ENCODE results near the gene PGAP6. TPM values are rescaled to one million over a fixed set of nuclear protein-coding genes. Genes with fewer than 3 reads are reported as not detected.

Gene PGAP6
- total and polyA plus RNA-seq, 12 donors = 18.2 to 66.7 (median 42.3) TPM

DNA sequence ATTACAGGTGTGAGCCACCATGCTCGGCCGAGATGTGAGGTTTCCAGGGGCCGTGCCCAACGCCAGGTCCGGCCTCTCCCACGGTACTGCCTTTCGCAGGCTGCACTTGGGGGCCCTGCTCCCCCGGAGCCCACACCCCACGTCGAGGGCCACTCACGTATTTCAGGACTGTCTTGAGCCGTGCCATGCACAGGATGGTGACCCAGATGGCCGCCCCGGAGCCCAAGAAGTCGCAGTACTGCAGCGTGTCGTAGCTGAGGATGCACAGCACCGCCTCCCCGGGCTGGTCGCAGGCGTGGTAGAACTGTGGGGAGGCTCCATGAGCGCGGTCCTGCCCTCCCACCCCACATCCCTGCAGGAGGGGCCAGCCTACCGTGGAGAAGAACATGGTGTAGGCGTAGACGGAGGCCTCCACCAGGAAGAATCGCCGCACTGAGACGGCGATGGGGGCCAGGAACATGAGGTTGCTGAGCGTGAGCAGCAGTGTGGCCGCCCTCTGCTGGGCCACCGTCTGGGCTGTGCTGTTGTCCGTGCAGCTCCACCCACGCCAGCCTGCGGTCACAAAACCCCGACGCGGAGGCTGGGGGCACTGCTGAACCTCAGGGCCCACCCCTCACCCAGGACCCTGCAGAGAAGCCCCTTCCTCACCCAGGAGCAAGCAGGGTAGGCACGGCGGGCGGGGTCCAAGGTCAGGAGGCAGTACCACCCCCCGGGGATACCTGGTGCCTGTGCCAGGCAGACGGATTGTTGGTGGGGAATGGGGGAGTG lies 7.7 kb downstream of the PGAP6 start:
- H3K27ac ChIP-seq = no peak overlapping the region
- no peak overlapping the region for H3K4me3 ChIP-seq
- no peak for DNase-seq
- peaks cover 6 to 13% of the 10 kb centered on the region in 2 donors for H3K4me1 ChIP-seq (replicated peaks in 1 of 2)
- H3K36me3 ChIP-seq (replicated peaks in 1 of 2) = peaks cover 0 to 53% of the 10 kb centered on the region in 2 donors
- TF ChIP-seq, protein P1, sequence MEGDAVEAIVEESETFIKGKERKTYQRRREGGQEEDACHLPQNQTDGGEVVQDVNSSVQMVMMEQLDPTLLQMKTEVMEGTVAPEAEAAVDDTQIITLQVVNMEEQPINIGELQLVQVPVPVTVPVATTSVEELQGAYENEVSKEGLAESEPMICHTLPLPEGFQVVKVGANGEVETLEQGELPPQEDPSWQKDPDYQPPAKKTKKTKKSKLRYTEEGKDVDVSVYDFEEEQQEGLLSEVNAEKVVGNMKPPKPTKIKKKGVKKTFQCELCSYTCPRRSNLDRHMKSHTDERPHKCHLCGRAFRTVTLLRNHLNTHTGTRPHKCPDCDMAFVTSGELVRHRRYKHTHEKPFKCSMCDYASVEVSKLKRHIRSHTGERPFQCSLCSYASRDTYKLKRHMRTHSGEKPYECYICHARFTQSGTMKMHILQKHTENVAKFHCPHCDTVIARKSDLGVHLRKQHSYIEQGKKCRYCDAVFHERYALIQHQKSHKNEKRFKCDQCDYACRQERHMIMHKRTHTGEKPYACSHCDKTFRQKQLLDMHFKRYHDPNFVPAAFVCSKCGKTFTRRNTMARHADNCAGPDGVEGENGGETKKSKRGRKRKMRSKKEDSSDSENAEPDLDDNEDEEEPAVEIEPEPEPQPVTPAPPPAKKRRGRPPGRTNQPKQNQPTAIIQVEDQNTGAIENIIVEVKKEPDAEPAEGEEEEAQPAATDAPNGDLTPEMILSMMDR (IDR thresholded peaks at IDR 0.05) = no peak
- TF ChIP-seq POLR2A (IDR thresholded peaks at IDR 0.05) = no peak
- no peaks in the 10 kb centered on the region for H3K9me3 ChIP-seq (replicated peaks in 1 of 3)
- no peaks in the 10 kb centered on the region for H3K27me3 ChIP-seq
- 90 to 96% (median 95%) methylated on average over 21 to 44 of the region's 44 CpGs for WGBS, 4 donors
- intact Hi-C loops (cut with DNase I) = no loop called here

DNA sequence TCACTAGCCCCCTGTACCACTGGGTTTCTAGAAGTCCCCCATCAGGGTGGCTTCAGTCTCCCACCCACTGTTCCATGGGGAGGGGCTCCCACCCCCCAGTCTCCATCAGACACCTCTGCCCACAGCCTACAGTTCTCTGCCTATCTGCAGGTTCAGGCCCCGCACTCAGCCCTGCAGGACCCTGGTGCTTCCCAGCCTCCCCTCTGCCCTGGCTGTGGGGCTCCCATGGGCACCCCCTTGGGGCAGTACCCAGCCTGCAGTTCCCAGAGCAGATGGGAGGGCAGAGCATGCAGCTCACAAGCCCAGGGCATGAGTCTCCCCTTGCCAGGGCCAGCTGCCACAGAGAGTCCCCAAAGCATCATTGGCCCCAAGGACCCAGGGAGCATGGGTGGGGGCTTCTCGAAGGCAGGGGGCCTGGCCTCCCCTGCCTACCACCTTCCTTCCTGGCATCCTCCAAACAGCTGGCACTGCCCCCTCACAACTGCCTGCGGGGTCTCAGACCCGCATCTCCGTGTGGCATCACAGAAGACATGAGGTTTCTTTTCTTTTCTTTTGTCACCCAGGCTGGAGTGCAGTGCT lies 8.7 kb downstream of the PGAP6 start:
- no peak for DNase-seq
- Histone ChIP-seq H3K27ac (no peak overlapping the region), H3K27me3 (no peaks in the 10 kb centered on the region), H3K4me1 (replicated peaks in 1 of 2) (peaks cover 6 to 13% of the 10 kb centered on the region in 2 donors), H3K9me3 (replicated peaks in 1 of 3) (no peaks in the 10 kb centered on the region), H3K36me3 (replicated peaks in 1 of 2) (peaks cover 0 to 62% of the 10 kb centered on the region in 2 donors), H3K4me3 (no peak overlapping the region)
- WGBS, 4 donors = 88 to 94% (median 90%) methylated on average over 2 to 5 of the region's 5 CpGs
- intact Hi-C loops (cut with DNase I) = no loop called here
- no peak for TF ChIP-seq POLR2A (IDR thresholded peaks at IDR 0.05)
- TF ChIP-seq, protein P1 (IDR thresholded peaks at IDR 0.05) = no peak

DNA sequence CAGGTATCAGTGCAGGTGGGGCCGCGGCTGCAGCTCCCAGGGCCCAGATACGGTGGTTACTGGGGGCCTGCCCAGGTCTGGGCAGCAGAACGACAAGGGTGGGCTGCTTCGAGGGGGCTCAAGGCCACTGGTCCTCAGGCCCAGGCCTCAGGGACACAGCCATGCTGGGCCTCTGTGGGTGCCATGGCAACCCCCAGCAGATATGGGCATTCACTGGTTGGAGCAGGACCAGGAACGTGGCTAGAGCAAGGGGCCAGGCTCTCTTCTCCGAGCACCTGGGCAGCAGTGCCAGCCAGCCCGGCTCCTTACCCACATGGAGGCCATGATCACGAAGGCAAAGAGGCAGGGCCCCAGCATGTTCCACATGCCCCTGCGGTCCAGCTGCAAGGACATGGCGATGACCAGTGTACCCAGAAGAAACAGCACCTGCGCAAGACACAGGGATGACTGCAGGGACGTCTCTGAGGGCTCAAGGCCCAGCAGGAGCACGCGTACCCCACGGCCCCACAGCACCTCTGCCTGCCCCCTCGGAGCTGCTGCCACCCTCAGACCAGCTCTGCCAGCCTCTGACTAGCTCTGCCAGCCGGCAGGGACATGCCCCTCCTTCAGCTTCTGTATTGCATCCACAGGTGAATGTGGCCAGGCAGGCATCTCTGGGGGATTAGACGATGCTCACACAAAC lies 9.3 kb downstream of the PGAP6 start:
- peaks cover 6 to 13% of the 10 kb centered on the region in 2 donors for H3K4me1 ChIP-seq (replicated peaks in 1 of 2)
- H3K36me3 ChIP-seq (replicated peaks in 1 of 2) = peaks cover 0 to 68% of the 10 kb centered on the region in 2 donors
- WGBS, 4 donors = 85 to 94% (median 86%) methylated on average over 6 to 19 of the region's 19 CpGs
- no peaks in the 10 kb centered on the region for H3K9me3 ChIP-seq (replicated peaks in 1 of 3)
- DNase-seq = no peak
- intact Hi-C loops (cut with DNase I) = no loop called here
- no peaks in the 10 kb centered on the region for H3K27me3 ChIP-seq
- H3K27ac ChIP-seq = peak overlapping the region in 1 of 5 donors; percentile 57
- no peak overlapping the region for H3K4me3 ChIP-seq
- TF ChIP-seq, protein P1 (IDR thresholded peaks at IDR 0.05) = no peak
- no peak for TF ChIP-seq POLR2A (IDR thresholded peaks at IDR 0.05)

All from adrenal gland (tissue), 12 donors.